ENCODE results near the gene MERTK.
"Not testable (repeated sequence)": the region's sequence is repeated elsewhere in the genome, so short reads cannot be mapped to it uniquely, and the experiment has no call there.

DNA sequence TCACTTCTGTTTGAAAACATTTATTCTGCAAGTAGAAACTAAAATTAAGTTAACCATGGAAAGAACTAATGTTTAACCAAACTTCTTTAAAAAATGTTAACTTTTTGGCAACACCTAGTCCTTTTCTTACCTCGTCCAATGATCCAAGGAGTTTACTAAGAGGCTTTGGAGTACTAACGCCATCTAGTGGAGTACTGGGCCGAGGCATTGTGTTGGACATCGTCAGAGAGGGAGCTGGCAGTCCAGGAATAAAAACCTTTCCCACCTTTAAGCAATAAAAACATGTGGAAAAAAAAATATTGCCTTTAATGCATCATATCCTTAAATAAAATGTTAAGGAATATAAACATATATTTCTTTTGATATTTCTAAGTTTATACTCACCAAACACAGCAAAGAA is 47.8 kb upstream of the MERTK start:
- TF ChIP-seq, protein P1, sequence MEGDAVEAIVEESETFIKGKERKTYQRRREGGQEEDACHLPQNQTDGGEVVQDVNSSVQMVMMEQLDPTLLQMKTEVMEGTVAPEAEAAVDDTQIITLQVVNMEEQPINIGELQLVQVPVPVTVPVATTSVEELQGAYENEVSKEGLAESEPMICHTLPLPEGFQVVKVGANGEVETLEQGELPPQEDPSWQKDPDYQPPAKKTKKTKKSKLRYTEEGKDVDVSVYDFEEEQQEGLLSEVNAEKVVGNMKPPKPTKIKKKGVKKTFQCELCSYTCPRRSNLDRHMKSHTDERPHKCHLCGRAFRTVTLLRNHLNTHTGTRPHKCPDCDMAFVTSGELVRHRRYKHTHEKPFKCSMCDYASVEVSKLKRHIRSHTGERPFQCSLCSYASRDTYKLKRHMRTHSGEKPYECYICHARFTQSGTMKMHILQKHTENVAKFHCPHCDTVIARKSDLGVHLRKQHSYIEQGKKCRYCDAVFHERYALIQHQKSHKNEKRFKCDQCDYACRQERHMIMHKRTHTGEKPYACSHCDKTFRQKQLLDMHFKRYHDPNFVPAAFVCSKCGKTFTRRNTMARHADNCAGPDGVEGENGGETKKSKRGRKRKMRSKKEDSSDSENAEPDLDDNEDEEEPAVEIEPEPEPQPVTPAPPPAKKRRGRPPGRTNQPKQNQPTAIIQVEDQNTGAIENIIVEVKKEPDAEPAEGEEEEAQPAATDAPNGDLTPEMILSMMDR (IDR thresholded peaks at IDR 0.05): not testable (repeated sequence)
- TF ChIP-seq POLR2A (IDR thresholded peaks at IDR 0.05): not testable (repeated sequence)
